Neuronal stem cell (in vitro differentiated cells): ENCODE data around the gene JAML.

Experiments used
- DNase-seq: peaks from one replicate; pipeline ENCODE4 v3.0.0-alpha.2; 2013; ENCODE audit warnings: low spot score
- H2AFZ ChIP-seq: one replicate; pipeline ENCODE4 v1.6.1; 2013; ENCODE audit warnings: mild to moderate bottlenecking, low read length, inconsistent platforms
- H2AK5ac ChIP-seq: 2 replicates; pipeline ENCODE4 v1.6.1; 2013; ENCODE audit warnings: low read depth, mild to moderate bottlenecking, inconsistent platforms, low read length, moderate library complexity, mixed read lengths
- H2BK120ac ChIP-seq: 2 replicates; pipeline ENCODE4 v1.6.1; 2013; ENCODE audit warnings: low read depth, mild to moderate bottlenecking, inconsistent platforms, low read length, moderate library complexity, mixed read lengths
- H2BK12ac ChIP-seq: one replicate; pipeline ENCODE4 v1.6.1; 2013; ENCODE audit warnings: low read length, inconsistent platforms
- H2BK15ac ChIP-seq: 2 replicates; pipeline ENCODE4 v1.6.1; 2013; ENCODE audit warnings: mild to moderate bottlenecking, low read length, inconsistent platforms, mixed read lengths
- H2BK5ac ChIP-seq: one replicate; pipeline ENCODE4 v1.6.1; 2013; ENCODE audit warnings: inconsistent platforms, mild to moderate bottlenecking, low read length, moderate library complexity
- H3K14ac ChIP-seq: one replicate; pipeline ENCODE4 v1.6.1; 2013; ENCODE audit warnings: low read length, inconsistent platforms
- H3K18ac ChIP-seq: 2 replicates; pipeline ENCODE4 v1.6.1; 2013; ENCODE audit warnings: low read length, inconsistent platforms
- H3K23ac ChIP-seq: 2 replicates; pipeline ENCODE4 v1.6.1; 2013; ENCODE audit warnings: low read depth, mild to moderate bottlenecking, mixed read lengths, low read length, inconsistent platforms; ENCODE audit not compliant: poor library complexity
- H3K27ac ChIP-seq: replicated peaks from 3 replicates; pipeline ENCODE4 v1.5.1; 2013; ENCODE audit warnings: low read length, inconsistent platforms
- H3K27me3 ChIP-seq, 3 experiments: 2 replicates each; pipeline ENCODE4 v1.6.1; 2013; ENCODE audit warnings: low read length in 3 of 3, mild to moderate bottlenecking in 2 of 3, inconsistent platforms in 1 of 3, low read depth in 1 of 3, mixed read lengths in 1 of 3, moderate library complexity in 1 of 3; ENCODE audit not compliant: control insufficient read depth in 3 of 3, insufficient read depth in 3 of 3
- H3K36me3 ChIP-seq, 2 donors: replicated peaks in 1 of 2; 2 replicates each; pipeline ENCODE4 v1.6.1; 2013; ENCODE audit warnings: low read length in 2 of 2; ENCODE audit not compliant: control insufficient read depth in 2 of 2, insufficient read depth in 2 of 2
- H3K4ac ChIP-seq: 2 replicates; pipeline ENCODE4 v1.6.1; 2013; ENCODE audit warnings: inconsistent platforms, mild to moderate bottlenecking, low read length, moderate library complexity
- H3K4me1 ChIP-seq, 2 donors: 1 replicate in 1 of 2; 2 replicates in 1 of 2; pipeline ENCODE4 v1.6.1; 2013; ENCODE audit warnings: low read length in 2 of 2, low read depth in 1 of 2; ENCODE audit not compliant: control insufficient read depth in 2 of 2, insufficient read depth in 1 of 2
- H3K4me2 ChIP-seq: one replicate; pipeline ENCODE4 v1.6.1; 2013; ENCODE audit warnings: mild to moderate bottlenecking, low read length, inconsistent platforms; ENCODE audit not compliant: insufficient read depth, poor library complexity, severe bottlenecking
- H3K4me3 ChIP-seq, 2 donors: 2 replicates each; pipeline ENCODE4 v1.5.1; 2013; ENCODE audit warnings: low read length in 2 of 2, mild to moderate bottlenecking in 2 of 2, inconsistent platforms in 1 of 2, moderate library complexity in 1 of 2
- H3K79me1 ChIP-seq: one replicate; pipeline ENCODE4 v1.6.1; 2013; ENCODE audit warnings: low read depth, mild to moderate bottlenecking, inconsistent platforms, low read length, moderate library complexity
- H3K9ac ChIP-seq: one replicate; pipeline ENCODE4 v1.6.1; 2013; ENCODE audit warnings: mild to moderate bottlenecking, low read depth, low read length, inconsistent platforms; ENCODE audit not compliant: poor library complexity
- H3K9me3 ChIP-seq, 2 donors: replicated peaks in 1 of 2; 2 replicates each; pipeline versions ENCODE3 to v1.6.1; 2013; ENCODE audit warnings: low read length in 2 of 2, mild to moderate bottlenecking in 2 of 2, inconsistent platforms in 1 of 2, low read depth in 1 of 2, mixed read lengths in 1 of 2, moderate library complexity in 1 of 2; ENCODE audit not compliant: control insufficient read depth in 2 of 2, insufficient read depth in 1 of 2
- H4K8ac ChIP-seq: one replicate; pipeline ENCODE4 v1.6.1; 2013; ENCODE audit warnings: low read depth, mild to moderate bottlenecking, inconsistent platforms, low read length, moderate library complexity
- H4K91ac ChIP-seq: one replicate; pipeline ENCODE4 v1.6.1; 2013; ENCODE audit warnings: low read length, low read depth, mild to moderate bottlenecking, inconsistent platforms; ENCODE audit not compliant: poor library complexity
- WGBS, 2 donors: extraction: QIAGEN DNeasy Blood & Tissue Kit; methylation state at CpG; one replicate each; pipeline ENCODE4 v1.1.7; 2013; ENCODE audit warnings: missing lambda C conversion rate in 2 of 2, mixed read lengths in 1 of 2; ENCODE audit not compliant: insufficient read length in 2 of 2, insufficient replicate concordance in 1 of 2; ENCODE audit errors: extremely low coverage in 2 of 2; 5-methylcytosine and 5-hydroxymethylcytosine counted together

JAML gene

DNA sequence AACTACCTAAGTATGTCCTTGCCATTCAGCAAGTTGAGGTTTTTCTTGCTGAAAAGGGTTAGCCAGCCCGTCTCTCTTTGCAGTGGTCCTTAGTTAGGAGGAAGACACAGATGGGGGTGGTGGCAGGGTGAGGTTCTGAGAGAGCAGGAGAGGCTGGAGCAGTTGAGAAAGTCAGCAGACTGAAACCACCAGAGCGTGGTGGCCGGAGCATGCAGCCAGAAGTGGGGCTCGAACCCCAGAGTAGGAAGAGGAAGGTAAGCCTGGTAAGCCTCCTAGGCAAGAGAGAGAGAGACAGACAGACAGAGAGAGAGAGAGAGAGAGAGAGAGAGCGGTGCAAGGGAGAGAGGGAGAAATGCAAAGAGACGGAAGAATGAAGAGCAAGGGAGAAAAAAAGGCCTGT, 63.0 kb downstream of the JAML start:
- H2BK15ac ChIP-seq: no peak overlapping the region
- no peak overlapping the region for H3K4ac ChIP-seq
- H2BK5ac ChIP-seq: no peak overlapping the region
- H4K91ac ChIP-seq: no peak overlapping the region
- H3K4me1 ChIP-seq: peaks cover 0 to 4% of the 10 kb centered on the region in 2 donors
- no peak overlapping the region for H2AFZ ChIP-seq
- no peak for DNase-seq
- no peak overlapping the region for H3K18ac ChIP-seq
- no peak overlapping the region for H4K8ac ChIP-seq
- no peaks in the 10 kb centered on the region for H3K36me3 ChIP-seq
- no peak overlapping the region for H3K23ac ChIP-seq
- no peak overlapping the region for H3K14ac ChIP-seq
- H3K4me3 ChIP-seq: no peak overlapping the region
- no peaks in the 10 kb centered on the region for H3K79me1 ChIP-seq
- no CpG with 5 or more reads among the region's 6 CpGs for WGBS, 2 donors
- no peak overlapping the region for H2AK5ac ChIP-seq
- no peak overlapping the region for H3K27ac ChIP-seq
- peaks cover 0 to 90% (median 18%) of the 10 kb centered on the region in 3 experiments for H3K27me3 ChIP-seq
- H2BK120ac ChIP-seq: no peak overlapping the region
- H3K4me2 ChIP-seq: no peak overlapping the region
- H3K9ac ChIP-seq: no peak overlapping the region
- H2BK12ac ChIP-seq: no peak overlapping the region
- no peaks in the 10 kb centered on the region for H3K9me3 ChIP-seq

DNA sequence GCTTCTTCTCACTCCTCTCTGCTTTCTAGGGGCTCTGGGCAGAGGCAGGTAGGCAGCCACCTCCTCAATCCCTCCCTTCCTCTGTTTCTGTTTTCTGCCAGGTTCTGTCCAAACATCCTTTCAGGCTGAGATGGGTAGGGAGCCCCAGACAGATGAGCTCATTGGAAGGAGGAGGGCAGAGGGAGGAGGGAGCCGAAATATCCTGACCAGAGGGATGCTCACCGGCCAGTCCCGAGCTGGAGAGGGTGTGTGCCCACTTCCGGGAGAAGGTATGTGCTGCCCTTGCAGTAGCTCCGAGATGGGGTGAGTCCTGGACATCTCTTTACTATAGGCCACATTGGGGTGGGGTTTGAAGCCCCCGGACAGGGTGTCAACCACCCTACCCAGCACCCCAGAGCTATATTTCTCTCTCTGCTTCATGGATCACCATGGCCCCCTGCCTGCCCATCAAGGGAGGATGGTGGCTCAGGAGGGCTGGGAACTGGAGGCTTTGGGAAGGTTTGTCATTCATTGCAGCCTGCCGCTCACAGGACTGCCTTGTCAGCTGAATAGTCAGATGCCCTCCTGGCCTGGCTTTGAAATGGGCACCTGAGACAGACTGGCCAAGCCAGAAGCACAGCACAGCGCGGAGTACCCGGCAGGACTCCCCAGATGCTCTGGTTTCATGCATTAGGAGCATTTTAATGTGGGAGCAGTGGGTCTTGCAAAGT, 67.5 kb downstream of the JAML start:
- H3K4me3 ChIP-seq: no peak overlapping the region
- no peak overlapping the region for H3K14ac ChIP-seq
- peaks cover under 1 to 19% of the 10 kb centered on the region in 2 donors for H3K4me1 ChIP-seq
- no peak overlapping the region for H3K18ac ChIP-seq
- no peak overlapping the region for H2BK120ac ChIP-seq
- H3K27ac ChIP-seq: no peak overlapping the region
- no peak overlapping the region for H2AK5ac ChIP-seq
- no peaks in the 10 kb centered on the region for H3K9me3 ChIP-seq
- no peak overlapping the region for H3K23ac ChIP-seq
- no peak for DNase-seq
- H2BK5ac ChIP-seq: no peak overlapping the region
- H4K91ac ChIP-seq: no peak overlapping the region
- no peaks in the 10 kb centered on the region for H3K79me1 ChIP-seq
- no peak overlapping the region for H3K4me2 ChIP-seq
- H3K27me3 ChIP-seq: peaks cover 0 to 96% (median 55%) of the 10 kb centered on the region in 3 experiments
- no peak overlapping the region for H2BK12ac ChIP-seq
- H4K8ac ChIP-seq: no peak overlapping the region
- no CpG with 5 or more reads among the region's 10 CpGs for WGBS, 2 donors
- H2AFZ ChIP-seq: no peak overlapping the region
- H3K9ac ChIP-seq: no peak overlapping the region
- H3K36me3 ChIP-seq: no peaks in the 10 kb centered on the region
- no peak overlapping the region for H3K4ac ChIP-seq
- H2BK15ac ChIP-seq: no peak overlapping the region

DNA sequence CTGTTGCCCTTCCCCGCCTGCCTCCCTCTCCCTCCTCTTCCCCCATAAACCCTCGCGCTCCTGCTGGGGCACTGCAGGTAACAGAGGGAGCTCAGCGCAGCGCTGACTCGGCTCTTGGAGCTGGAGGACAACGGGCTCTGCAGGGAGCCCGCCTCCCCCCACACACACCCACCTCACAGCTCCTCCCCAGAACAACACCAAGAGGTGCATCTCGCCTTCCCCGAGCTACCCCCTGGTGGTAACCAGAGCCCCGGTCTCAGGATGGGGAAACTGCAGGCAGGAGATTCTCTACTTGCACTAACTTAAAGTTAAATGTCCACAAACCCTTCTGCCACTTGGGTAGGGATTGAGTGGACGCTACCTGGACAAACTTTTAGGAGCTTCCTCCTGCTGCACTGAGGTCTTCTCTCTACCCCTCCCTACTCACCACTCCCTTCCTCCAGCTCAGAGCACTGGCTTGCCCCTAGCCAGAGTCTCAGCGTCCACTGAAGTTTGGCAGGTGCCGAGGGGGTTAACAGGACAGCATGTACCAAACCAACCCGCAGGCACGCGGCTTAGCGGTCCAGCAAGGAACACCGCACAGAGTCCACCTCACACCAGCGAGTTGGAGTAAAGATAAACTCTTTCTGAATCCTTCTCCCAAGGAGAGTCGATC, 68.2 kb downstream of the JAML start:
- no CpG with 5 or more reads among the region's 21 CpGs for WGBS, 2 donors
- no peak overlapping the region for H3K27ac ChIP-seq
- H3K23ac ChIP-seq: peak overlapping the region; percentile 35
- H3K27me3 ChIP-seq: peaks cover 0 to 97% (median 62%) of the 10 kb centered on the region in 3 experiments
- peak overlapping the region; percentile 26 for H2BK12ac ChIP-seq
- no peak for DNase-seq
- no peak overlapping the region for H3K4ac ChIP-seq
- H4K8ac ChIP-seq: no peak overlapping the region
- no peak overlapping the region for H2BK15ac ChIP-seq
- H2AFZ ChIP-seq: no peak overlapping the region
- no peak overlapping the region for H2BK120ac ChIP-seq
- peaks cover 3 to 23% of the 10 kb centered on the region in 2 donors for H3K4me1 ChIP-seq
- H3K18ac ChIP-seq: no peak overlapping the region
- no peaks in the 10 kb centered on the region for H3K9me3 ChIP-seq
- H3K79me1 ChIP-seq: no peaks in the 10 kb centered on the region
- H3K14ac ChIP-seq: no peak overlapping the region
- no peak overlapping the region for H4K91ac ChIP-seq
- H2AK5ac ChIP-seq: no peak overlapping the region
- no peaks in the 10 kb centered on the region for H3K36me3 ChIP-seq
- H3K9ac ChIP-seq: no peak overlapping the region
- peak overlapping the region; percentile 57 for H3K4me2 ChIP-seq
- no peak overlapping the region for H3K4me3 ChIP-seq
- no peak overlapping the region for H2BK5ac ChIP-seq

DNA sequence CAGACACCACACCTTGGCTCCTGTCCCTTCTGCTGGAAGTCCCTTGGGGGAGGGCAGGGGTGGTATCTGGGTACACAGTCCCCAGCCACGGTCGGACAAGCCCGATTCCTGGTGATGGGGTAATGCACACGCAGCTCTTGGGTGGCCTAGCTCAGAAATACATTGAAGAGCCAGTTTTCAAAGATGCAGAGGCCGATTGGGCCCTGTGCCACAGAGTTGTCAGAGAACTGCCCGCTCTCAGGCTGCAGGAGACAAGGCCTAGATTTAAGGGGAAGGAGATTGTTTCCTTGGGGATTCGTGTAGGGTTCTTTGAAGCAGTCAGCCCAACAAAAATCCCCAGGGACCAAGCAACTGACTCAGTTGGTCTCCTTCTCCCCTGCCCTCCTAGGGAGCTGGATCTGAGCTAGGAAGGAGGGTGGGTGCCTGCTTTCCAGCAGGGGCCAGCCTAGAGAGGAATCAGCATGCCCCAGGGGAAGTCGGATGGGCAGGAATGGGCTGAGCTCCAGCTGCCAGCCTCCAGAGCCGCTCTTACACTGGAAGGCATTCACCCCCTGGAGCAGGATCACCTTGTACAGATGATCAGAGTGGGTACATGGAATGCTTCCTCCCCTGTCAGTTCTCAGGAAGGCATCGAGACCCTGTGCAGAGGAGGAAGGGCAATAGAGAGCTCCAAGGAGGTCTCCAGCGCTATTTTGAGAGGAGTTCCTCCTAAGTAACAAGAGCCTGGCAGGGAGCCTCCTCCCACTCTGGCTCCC, 68.9 kb downstream of the JAML start:
- no peak overlapping the region for H3K4me3 ChIP-seq
- peak overlapping the region; percentile 21 for H3K14ac ChIP-seq
- peaks cover 0 to 98% (median 68%) of the 10 kb centered on the region in 3 experiments for H3K27me3 ChIP-seq
- H3K36me3 ChIP-seq: no peaks in the 10 kb centered on the region
- H2BK5ac ChIP-seq: no peak overlapping the region
- peak overlapping the region; percentile 28 for H2AK5ac ChIP-seq
- H3K27ac ChIP-seq: no peak overlapping the region
- no peak overlapping the region for H3K23ac ChIP-seq
- DNase-seq: no peak
- peaks cover 3 to 23% of the 10 kb centered on the region in 2 donors for H3K4me1 ChIP-seq
- no CpG with 5 or more reads among the region's 11 CpGs for WGBS, 2 donors
- no peak overlapping the region for H3K9ac ChIP-seq
- no peak overlapping the region for H2BK15ac ChIP-seq
- H3K79me1 ChIP-seq: no peaks in the 10 kb centered on the region
- no peak overlapping the region for H3K4ac ChIP-seq
- H4K91ac ChIP-seq: no peak overlapping the region
- no peak overlapping the region for H2AFZ ChIP-seq
- H2BK12ac ChIP-seq: no peak overlapping the region
- peak overlapping the region; percentile 51 for H3K18ac ChIP-seq
- H3K9me3 ChIP-seq: no peaks in the 10 kb centered on the region
- H3K4me2 ChIP-seq: peak overlapping the region; percentile 57
- H4K8ac ChIP-seq: no peak overlapping the region
- H2BK120ac ChIP-seq: no peak overlapping the region
